ENCODE data around the gene FGF2. TPM values are rescaled to one million over a fixed set of nuclear protein-coding genes. Genes with fewer than 3 reads are reported as not detected.

Gene FGF2
- total RNA-seq, 1 experiment from 2014 or later = 115 TPM

DNA sequence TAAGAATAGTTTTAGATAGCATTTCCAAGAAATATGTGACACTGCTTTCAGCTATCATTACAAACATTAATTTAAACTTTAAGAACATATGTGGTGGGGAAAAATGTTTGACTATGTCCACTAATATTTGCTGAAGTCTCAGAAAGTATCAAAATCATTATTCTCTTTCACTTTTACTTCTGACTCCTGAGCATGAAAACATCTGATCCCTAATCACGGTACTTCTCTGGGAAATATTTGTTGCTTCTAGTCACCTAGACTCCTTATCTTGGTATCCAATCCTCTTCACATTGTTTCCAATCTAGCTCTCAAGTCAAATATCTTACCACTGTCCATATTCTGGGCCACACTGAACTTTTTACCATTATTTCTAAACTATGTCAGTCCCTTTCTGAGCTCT is 85.0 kb downstream of the FGF2 start:
- ChIA-PET POLR2A (no interaction called here), CTCF (no interaction called here)
- DNase-seq (ENCODE audit: low spot score) (no peak), ATAC-seq (no peak)
- Mint-ChIP-seq H3K9me3 (no peaks in the 10 kb centered on the region), H3K27ac (no peak overlapping the region), H3K4me1 (peaks cover 7% of the 10 kb centered on the region), H3K4me3 (no peak overlapping the region), H3K36me3 (no peaks in the 10 kb centered on the region), H3K27me3 (ENCODE audit: low read depth) (no peaks in the 10 kb centered on the region)
- TF ChIP-seq, protein P1, sequence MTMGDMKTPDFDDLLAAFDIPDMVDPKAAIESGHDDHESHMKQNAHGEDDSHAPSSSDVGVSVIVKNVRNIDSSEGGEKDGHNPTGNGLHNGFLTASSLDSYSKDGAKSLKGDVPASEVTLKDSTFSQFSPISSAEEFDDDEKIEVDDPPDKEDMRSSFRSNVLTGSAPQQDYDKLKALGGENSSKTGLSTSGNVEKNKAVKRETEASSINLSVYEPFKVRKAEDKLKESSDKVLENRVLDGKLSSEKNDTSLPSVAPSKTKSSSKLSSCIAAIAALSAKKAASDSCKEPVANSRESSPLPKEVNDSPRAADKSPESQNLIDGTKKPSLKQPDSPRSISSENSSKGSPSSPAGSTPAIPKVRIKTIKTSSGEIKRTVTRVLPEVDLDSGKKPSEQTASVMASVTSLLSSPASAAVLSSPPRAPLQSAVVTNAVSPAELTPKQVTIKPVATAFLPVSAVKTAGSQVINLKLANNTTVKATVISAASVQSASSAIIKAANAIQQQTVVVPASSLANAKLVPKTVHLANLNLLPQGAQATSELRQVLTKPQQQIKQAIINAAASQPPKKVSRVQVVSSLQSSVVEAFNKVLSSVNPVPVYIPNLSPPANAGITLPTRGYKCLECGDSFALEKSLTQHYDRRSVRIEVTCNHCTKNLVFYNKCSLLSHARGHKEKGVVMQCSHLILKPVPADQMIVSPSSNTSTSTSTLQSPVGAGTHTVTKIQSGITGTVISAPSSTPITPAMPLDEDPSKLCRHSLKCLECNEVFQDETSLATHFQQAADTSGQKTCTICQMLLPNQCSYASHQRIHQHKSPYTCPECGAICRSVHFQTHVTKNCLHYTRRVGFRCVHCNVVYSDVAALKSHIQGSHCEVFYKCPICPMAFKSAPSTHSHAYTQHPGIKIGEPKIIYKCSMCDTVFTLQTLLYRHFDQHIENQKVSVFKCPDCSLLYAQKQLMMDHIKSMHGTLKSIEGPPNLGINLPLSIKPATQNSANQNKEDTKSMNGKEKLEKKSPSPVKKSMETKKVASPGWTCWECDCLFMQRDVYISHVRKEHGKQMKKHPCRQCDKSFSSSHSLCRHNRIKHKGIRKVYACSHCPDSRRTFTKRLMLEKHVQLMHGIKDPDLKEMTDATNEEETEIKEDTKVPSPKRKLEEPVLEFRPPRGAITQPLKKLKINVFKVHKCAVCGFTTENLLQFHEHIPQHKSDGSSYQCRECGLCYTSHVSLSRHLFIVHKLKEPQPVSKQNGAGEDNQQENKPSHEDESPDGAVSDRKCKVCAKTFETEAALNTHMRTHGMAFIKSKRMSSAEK (CRISPR knock-in tag; IDR thresholded peaks at IDR 0.05; ENCODE audit: borderline replicate concordance) = no peak
- TF ChIP-seq SMAD4 (CRISPR knock-in tag; IDR thresholded peaks at IDR 0.05) (no peak), GABPB1 (CRISPR knock-in tag; IDR thresholded peaks at IDR 0.05) (no peak), CREB1 (CRISPR knock-in tag; IDR thresholded peaks at IDR 0.05) (no peak), MYBL2 (CRISPR knock-in tag; IDR thresholded peaks at IDR 0.05) (no peak), TCF7 (CRISPR knock-in tag; IDR thresholded peaks at IDR 0.05; ENCODE audit: low read depth) (no peak), RELA (CRISPR knock-in tag; IDR thresholded peaks at IDR 0.05; ENCODE audit: borderline replicate concordance) (no peak), PRRX2 (CRISPR knock-in tag; IDR thresholded peaks at IDR 0.05) (no peak), ZNF219 (CRISPR knock-in tag; IDR thresholded peaks at IDR 0.05; ENCODE audit: borderline replicate concordance) (no peak), TEAD4 (CRISPR knock-in tag; IDR thresholded peaks at IDR 0.05) (no peak), ZBTB21 (CRISPR knock-in tag; IDR thresholded peaks at IDR 0.05; ENCODE audit: borderline replicate concordance) (no peak)
- TF ChIP-seq, protein P2, sequence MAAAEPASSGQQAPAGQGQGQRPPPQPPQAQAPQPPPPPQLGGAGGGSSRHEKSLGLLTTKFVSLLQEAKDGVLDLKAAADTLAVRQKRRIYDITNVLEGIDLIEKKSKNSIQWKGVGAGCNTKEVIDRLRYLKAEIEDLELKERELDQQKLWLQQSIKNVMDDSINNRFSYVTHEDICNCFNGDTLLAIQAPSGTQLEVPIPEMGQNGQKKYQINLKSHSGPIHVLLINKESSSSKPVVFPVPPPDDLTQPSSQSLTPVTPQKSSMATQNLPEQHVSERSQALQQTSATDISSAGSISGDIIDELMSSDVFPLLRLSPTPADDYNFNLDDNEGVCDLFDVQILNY (CRISPR knock-in tag; IDR thresholded peaks at IDR 0.05) = no peak
- TF ChIP-seq, protein P3, sequence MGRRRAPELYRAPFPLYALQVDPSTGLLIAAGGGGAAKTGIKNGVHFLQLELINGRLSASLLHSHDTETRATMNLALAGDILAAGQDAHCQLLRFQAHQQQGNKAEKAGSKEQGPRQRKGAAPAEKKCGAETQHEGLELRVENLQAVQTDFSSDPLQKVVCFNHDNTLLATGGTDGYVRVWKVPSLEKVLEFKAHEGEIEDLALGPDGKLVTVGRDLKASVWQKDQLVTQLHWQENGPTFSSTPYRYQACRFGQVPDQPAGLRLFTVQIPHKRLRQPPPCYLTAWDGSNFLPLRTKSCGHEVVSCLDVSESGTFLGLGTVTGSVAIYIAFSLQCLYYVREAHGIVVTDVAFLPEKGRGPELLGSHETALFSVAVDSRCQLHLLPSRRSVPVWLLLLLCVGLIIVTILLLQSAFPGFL (CRISPR knock-in tag; IDR thresholded peaks at IDR 0.05; ENCODE audit: borderline replicate concordance) = no peak
- TF ChIP-seq, protein P4, sequence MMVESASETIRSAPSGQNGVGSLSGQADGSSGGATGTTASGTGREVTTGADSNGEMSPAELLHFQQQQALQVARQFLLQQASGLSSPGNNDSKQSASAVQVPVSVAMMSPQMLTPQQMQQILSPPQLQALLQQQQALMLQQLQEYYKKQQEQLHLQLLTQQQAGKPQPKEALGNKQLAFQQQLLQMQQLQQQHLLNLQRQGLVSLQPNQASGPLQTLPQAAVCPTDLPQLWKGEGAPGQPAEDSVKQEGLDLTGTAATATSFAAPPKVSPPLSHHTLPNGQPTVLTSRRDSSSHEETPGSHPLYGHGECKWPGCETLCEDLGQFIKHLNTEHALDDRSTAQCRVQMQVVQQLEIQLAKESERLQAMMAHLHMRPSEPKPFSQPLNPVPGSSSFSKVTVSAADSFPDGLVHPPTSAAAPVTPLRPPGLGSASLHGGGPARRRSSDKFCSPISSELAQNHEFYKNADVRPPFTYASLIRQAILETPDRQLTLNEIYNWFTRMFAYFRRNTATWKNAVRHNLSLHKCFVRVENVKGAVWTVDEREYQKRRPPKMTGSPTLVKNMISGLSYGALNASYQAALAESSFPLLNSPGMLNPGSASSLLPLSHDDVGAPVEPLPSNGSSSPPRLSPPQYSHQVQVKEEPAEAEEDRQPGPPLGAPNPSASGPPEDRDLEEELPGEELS (CRISPR knock-in tag; IDR thresholded peaks at IDR 0.05) = no peak
- TF ChIP-seq, protein P5, sequence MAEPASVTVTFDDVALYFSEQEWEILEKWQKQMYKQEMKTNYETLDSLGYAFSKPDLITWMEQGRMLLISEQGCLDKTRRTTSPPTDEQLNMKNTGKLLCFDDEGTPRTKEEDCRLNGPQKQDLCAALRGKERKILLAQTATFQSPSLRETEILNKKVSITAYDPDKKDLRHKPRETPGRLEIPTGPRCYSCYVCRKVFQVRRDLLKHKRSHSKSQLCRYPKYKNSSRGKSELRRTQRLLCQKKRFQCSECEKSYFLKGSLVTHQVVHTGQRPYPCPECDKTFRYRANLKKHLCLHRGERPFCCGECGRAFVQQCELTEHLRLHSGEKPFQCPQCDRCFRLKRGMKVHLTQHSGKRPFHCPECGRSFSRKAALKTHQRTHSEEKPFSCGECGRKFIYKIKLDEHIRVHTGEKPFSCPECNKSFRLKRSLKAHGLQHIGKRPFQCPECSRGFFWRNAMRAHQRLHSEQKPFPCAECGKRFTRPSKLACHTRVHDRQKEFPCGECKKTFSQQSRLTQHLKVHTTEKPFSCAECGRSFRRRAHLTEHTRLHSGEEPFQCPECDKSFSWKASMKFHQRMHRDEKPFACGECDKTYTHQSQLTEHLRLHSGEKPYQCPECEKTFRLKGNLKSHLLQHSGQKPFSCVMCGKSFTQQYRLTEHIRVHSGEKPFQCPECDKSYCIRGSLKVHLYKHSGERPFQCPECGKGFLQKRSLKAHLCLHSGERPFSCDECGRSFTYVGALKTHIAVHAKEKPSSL (CRISPR knock-in tag; conservative IDR thresholded peaks at IDR 0.05) = no peak
- TF ChIP-seq, protein P6, sequence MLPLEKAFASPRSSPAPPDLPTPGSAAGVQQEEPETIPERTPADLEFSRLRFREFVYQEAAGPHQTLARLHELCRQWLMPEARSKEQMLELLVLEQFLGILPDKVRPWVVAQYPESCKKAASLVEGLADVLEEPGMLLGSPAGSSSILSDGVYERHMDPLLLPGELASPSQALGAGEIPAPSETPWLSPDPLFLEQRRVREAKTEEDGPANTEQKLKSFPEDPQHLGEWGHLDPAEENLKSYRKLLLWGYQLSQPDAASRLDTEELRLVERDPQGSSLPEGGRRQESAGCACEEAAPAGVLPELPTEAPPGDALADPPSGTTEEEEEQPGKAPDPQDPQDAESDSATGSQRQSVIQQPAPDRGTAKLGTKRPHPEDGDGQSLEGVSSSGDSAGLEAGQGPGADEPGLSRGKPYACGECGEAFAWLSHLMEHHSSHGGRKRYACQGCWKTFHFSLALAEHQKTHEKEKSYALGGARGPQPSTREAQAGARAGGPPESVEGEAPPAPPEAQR (CRISPR knock-in tag; IDR thresholded peaks at IDR 0.05) = no peak
